ENCODE data around the gene RAB9B. TPM values are rescaled to one million over a fixed set of nuclear protein-coding genes. Genes with fewer than 3 reads are reported as not detected.
"Not testable (repeated sequence)": the region's sequence is repeated elsewhere in the genome, so short reads cannot be mapped to it uniquely, and the experiment has no call there.

The RAB9B gene
- total RNA-seq, 4 donors from 2014 or later = 0.50 to 3.9 (median 0.76) TPM

DNA sequence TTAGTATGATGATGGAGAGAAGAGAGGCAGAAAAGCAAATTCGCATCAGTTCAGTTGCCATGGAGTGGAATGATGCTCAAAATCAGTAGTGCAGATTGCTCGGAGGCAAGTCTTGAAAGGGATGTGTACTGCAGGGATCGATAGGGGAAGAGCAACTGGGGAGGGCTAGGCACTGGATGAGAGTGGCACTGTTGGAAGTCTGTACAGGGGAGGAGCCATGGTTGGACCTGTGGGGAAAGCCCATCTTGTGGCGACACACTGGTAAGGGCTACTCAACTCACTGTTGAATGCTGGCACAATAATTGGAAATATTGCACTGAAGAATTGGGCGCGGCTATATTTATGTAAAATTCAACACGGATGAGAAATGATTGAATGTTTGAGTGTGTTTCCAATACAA lies 1.2 kb downstream of the RAB9B start:
- ATAC-seq (ENCODE audit: low FRiP score) (no peak), DNase-seq (ENCODE audit: low spot score) (no peak)
- TF ChIP-seq, protein P1, sequence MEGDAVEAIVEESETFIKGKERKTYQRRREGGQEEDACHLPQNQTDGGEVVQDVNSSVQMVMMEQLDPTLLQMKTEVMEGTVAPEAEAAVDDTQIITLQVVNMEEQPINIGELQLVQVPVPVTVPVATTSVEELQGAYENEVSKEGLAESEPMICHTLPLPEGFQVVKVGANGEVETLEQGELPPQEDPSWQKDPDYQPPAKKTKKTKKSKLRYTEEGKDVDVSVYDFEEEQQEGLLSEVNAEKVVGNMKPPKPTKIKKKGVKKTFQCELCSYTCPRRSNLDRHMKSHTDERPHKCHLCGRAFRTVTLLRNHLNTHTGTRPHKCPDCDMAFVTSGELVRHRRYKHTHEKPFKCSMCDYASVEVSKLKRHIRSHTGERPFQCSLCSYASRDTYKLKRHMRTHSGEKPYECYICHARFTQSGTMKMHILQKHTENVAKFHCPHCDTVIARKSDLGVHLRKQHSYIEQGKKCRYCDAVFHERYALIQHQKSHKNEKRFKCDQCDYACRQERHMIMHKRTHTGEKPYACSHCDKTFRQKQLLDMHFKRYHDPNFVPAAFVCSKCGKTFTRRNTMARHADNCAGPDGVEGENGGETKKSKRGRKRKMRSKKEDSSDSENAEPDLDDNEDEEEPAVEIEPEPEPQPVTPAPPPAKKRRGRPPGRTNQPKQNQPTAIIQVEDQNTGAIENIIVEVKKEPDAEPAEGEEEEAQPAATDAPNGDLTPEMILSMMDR (IDR thresholded peaks at IDR 0.05) = no peak

DNA sequence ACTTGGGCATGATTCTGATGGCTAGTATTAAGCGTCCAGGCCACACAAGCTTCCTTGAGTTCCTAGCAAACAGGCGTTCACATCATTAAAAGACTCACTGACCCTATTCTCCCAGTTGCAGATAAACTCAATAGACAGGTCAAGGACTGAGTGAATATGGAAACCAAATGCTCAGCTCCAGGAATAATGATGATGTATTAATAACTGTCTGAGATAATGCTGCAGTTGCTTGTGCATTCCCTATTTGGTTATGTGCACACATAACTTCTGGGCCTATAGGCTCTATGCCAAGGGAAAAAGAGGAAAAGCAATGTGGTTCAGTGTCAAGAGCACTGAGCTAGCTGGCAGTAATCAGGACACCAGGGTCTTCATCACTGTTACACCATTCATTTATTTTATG lies 3.5 kb downstream of the RAB9B start:
- DNase-seq (ENCODE audit: low spot score) (no peak), ATAC-seq (ENCODE audit: low FRiP score) (no peak)
- TF ChIP-seq, protein P1 (IDR thresholded peaks at IDR 0.05) = no peak

DNA sequence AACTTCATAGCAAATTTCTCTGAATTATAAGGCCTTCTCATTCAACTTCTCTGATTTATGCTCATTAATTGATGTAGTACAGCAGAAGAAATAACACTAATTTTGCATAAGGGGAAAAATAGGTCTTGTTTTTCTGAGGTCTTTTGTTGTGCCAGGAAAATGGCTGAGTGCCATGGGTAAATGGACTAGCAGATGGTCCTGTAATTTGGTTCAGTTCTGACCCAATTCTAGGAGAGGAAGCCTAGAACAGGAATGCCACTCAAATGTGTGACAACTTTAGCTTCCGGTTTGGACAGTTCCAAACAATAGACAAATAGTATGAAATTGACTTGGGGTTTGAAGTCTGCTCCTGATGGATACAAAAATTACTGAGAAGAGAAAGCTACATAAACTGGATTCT lies 6.2 kb downstream of the RAB9B start:
- TF ChIP-seq, protein P1 (IDR thresholded peaks at IDR 0.05) = no peak
- DNase-seq (ENCODE audit: low spot score) (no peak), ATAC-seq (ENCODE audit: low FRiP score) (no peak)

DNA sequence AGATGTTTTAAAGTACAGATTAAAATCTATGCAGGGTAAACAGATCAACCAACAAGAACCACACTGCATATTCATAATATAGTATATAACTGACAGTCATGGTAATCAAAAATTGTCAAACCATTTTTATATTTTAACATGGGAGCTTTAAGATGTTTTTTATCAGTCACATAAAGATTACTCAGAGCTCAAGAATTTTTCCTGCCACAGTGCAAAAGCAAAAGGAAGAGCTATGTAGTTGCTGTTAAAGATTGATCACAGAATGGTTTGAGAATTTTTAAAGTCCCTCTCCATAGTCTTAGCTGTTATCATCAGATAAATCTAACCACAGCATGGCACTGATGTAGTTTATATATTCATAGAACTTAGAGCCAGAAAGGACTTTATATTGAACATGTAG lies 8.5 kb downstream of the RAB9B start:
- ATAC-seq (ENCODE audit: low FRiP score) (no peak), DNase-seq (ENCODE audit: low spot score) (no peak)
- TF ChIP-seq, protein P1 (IDR thresholded peaks at IDR 0.05) = no peak

DNA sequence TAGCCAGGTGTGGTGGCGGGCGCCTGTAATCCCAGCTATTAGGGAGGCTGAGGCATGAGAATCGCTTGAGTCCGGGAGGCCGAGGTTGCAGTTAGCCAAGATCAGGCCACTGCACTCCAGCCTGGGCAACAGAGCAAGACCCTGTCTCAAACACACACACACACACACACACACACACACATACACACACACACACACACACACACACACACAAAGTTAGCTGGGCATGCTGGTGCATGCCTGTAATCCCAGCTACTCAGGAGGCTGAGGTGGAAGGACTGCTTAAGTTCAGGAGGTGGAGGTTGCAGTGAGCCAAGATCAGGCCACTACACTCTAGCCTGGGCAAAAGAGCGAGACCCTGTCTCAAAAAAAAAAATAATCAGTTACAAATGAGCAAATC lies 11.3 kb downstream of the RAB9B start:
- ATAC-seq (ENCODE audit: low FRiP score); DNase-seq (ENCODE audit: low spot score): not testable (repeated sequence)

DNA sequence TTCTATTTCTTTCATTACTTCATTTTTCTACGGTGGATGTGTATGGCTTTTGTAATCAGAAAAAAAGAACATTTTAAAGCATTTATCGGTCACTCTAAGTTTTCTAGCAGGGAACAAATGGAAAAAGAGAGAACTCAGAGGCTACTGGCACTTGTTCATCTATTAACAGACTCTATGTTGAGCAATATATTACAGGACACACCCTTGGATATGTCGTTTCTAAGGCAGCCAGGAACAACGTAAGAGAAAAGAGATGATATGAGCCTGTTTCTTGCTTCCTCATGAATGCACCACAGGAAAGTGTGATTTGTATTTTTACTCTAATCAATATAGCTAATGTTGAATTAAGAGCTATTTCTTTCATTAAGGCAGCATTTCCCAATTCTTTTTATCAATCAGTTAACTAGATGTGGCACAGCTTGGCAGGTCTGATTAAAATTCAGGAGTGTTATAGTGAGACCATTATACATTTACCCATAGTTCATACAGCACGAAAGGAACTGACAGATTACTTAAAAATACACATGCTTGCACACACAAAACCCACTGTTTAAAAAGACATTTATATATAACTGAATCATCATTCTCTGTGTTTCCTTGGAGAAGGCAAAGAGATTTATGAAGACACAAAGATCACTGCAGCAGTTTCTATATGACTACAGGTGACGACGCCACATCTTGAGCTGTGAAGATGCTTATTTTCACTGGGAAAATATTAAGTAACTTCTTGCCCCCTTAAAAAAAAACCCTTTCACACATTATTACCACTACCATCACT lies 13.0 kb downstream of the RAB9B start:
- DNase-seq (ENCODE audit: low spot score) (no peak), ATAC-seq (ENCODE audit: low FRiP score) (no peak)
- TF ChIP-seq, protein P1 (IDR thresholded peaks at IDR 0.05) = no peak

DNA sequence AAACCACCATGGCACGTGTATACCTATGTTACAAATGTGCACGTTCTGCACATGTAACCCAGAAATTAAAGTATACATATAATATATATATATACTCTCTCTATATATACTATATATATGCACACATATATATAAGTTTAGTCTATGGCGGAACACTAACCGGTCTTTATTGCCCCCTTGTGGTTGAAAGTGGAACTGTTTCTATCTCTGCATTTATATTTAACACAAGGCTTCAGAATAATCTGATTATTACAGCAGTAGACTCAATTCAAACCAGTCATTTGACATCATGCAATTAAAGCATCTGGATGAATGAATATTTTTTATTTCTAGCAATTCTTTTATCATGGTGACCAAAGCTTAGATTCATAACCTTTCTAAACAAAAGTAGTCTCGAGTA lies 14.6 kb downstream of the RAB9B start:
- TF ChIP-seq, protein P1 (IDR thresholded peaks at IDR 0.05) = no peak
- DNase-seq (ENCODE audit: low spot score) (no peak), ATAC-seq (ENCODE audit: low FRiP score) (no peak)

DNA sequence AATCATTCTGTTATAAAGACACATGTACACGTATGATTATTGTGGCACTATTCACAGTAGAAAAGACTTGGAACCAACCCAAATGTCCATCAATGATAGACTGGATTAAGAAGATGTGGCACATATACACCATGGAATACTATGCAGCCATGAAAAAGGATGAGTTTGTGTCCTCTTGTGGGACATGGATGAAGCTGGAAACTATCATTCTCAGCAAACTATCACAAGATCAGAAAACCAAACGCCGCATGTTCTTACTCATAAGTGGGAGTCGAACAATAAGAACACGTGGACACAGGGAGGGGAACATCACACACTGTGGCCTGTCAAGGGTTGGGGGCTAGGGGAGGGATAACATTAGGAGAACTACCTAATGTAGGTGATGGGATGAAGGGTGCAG lies 15.0 kb downstream of the RAB9B start:
- not testable (repeated sequence) for ATAC-seq (ENCODE audit: low FRiP score); DNase-seq (ENCODE audit: low spot score)

All from omental fat pad (tissue), 4 donors.